ENCODE data around the gene ALDH1A1.

Gene ALDH1A1

DNA sequence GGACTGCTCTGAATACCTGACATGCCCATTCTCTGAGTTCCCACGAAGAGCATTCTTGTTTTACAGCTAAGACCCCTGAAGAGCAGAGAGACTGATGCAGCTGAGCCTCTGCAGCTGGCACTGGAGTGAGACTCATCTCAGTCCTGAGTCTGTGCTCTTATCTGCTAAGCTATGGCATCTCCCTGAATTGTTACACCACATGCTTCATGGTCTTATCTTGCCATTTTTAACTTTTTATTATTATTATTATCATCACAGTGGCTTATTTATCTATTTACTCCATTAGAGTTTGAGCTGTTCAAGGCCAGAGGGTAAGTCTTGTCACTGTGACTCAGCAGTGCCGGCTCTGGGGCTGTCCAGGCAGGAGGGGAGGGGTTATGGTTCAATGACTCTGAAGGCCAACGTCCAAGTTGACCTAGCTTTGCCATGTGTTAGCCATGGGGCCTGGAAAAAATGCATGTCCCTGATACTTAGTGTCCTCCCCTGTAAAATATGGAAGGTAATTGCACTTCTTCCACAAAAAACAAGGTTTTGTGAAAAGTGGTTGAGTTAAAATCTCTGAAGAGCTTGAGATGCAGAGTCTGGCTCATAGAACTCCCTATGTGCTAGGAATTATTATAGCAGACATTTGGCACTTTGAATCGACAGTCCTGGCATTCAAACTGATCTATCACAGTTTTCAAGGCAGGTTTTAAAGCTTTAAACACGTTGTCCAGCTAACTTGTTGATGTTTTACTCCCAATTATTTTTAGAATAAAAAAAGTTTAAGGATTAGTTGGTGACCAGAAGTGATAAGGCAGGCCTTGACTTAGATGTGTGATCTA, 94.6 kb downstream of the ALDH1A1 start:
- TF ChIP-seq, protein P1, sequence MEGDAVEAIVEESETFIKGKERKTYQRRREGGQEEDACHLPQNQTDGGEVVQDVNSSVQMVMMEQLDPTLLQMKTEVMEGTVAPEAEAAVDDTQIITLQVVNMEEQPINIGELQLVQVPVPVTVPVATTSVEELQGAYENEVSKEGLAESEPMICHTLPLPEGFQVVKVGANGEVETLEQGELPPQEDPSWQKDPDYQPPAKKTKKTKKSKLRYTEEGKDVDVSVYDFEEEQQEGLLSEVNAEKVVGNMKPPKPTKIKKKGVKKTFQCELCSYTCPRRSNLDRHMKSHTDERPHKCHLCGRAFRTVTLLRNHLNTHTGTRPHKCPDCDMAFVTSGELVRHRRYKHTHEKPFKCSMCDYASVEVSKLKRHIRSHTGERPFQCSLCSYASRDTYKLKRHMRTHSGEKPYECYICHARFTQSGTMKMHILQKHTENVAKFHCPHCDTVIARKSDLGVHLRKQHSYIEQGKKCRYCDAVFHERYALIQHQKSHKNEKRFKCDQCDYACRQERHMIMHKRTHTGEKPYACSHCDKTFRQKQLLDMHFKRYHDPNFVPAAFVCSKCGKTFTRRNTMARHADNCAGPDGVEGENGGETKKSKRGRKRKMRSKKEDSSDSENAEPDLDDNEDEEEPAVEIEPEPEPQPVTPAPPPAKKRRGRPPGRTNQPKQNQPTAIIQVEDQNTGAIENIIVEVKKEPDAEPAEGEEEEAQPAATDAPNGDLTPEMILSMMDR (IDR thresholded peaks at IDR 0.05; ENCODE audit: insufficient read depth, missing control alignments): no peak
- FAIRE-seq (no peak), DNase-seq (ENCODE audit: insufficient read length, low spot score) (no peak)

- no peak for FAIRE-seq
- DNase-seq (ENCODE audit: insufficient read length, low spot score): no peak
- TF ChIP-seq, protein P1 (IDR thresholded peaks at IDR 0.05; ENCODE audit: insufficient read depth, missing control alignments): no peak
Observed at GRCh38 chr9:72857624-72857996, 95.2 kb downstream of the ALDH1A1 start.

- DNase-seq (ENCODE audit: insufficient read length, low spot score) (no peak), FAIRE-seq (peak; percentile 32)
- TF ChIP-seq, protein P1 (IDR thresholded peaks at IDR 0.05; ENCODE audit: insufficient read depth, missing control alignments): peak; percentile 79
Observed at GRCh38 chr9:72856972-72857623, 95.8 kb downstream of the ALDH1A1 start.

GRCh38 chr9:72855890-72856523, 96.8 kb downstream of the ALDH1A1 start:
- TF ChIP-seq, protein P1 (IDR thresholded peaks at IDR 0.05; ENCODE audit: insufficient read depth, missing control alignments): no peak
- FAIRE-seq (no peak), DNase-seq (ENCODE audit: insufficient read length, low spot score) (no peak)

DNA sequence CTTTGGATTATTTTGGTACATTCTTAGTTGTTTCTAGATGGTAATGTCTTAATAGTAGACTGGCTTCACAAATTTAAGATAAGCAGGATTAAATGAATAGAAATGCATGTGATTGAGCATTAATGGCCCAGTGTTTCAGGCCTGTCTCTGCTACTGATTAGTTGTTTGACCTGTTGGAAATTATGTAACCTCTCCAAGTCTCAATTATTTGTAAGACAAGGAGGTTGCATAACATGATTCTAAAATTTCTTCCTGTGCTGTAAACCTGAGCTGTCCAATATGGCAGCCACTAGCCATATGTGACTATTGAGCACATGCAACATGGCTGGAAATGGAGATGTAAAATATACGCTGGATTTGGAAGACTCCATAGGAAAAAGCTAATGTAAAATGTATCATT, 97.5 kb downstream of the ALDH1A1 start:
- no peak for DNase-seq (ENCODE audit: insufficient read length, low spot score)
- TF ChIP-seq, protein P1 (IDR thresholded peaks at IDR 0.05; ENCODE audit: insufficient read depth, missing control alignments): no peak
- FAIRE-seq: no peak

Measured in D721Med (cell line).